ENCODE measurements around the gene WDR17.

Gene WDR17

GRCh38 chr4:176043838-176044588 lies 21.6 kb upstream of the WDR17 start:
- TF ChIP-seq, protein P1, sequence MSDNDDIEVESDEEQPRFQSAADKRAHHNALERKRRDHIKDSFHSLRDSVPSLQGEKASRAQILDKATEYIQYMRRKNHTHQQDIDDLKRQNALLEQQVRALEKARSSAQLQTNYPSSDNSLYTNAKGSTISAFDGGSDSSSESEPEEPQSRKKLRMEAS (IDR thresholded peaks at IDR 0.05; ENCODE audit: low read depth, low read length), result no peak
- H3K4me3 ChIP-seq (ENCODE audit: low read depth, low read length), result no peak overlapping the region

DNA sequence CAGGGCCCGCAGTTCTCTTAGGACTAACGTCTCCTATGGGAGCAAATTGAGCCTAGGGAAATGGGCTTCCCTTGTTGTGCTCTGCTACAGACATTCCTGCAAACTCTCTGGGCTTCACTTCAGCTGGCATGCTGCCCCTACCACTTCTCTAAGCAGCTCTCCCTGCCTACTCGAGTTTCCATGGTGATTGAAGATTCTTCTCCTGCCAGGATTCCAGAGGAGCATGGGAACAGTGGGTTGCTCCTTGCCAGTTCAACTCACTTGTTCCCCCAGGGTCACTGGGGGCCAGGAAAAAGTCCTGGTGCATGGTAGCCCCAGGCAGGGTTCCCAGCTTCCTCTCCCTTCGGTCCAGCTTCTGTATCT lies 21.1 kb upstream of the WDR17 start:
- H3K4me3 ChIP-seq (ENCODE audit: low read depth, low read length), result no peak overlapping the region
- no peak for DNase-seq (ENCODE audit: low read depth)
- TF ChIP-seq, protein P1 (IDR thresholded peaks at IDR 0.05; ENCODE audit: low read depth, low read length), result no peak
- no peak for TF ChIP-seq MYC (IDR thresholded peaks at IDR 0.05; ENCODE audit: low read depth, low read length)
- TF ChIP-seq, protein P2, sequence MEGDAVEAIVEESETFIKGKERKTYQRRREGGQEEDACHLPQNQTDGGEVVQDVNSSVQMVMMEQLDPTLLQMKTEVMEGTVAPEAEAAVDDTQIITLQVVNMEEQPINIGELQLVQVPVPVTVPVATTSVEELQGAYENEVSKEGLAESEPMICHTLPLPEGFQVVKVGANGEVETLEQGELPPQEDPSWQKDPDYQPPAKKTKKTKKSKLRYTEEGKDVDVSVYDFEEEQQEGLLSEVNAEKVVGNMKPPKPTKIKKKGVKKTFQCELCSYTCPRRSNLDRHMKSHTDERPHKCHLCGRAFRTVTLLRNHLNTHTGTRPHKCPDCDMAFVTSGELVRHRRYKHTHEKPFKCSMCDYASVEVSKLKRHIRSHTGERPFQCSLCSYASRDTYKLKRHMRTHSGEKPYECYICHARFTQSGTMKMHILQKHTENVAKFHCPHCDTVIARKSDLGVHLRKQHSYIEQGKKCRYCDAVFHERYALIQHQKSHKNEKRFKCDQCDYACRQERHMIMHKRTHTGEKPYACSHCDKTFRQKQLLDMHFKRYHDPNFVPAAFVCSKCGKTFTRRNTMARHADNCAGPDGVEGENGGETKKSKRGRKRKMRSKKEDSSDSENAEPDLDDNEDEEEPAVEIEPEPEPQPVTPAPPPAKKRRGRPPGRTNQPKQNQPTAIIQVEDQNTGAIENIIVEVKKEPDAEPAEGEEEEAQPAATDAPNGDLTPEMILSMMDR (IDR thresholded peaks at IDR 0.05; ENCODE audit: low read depth, low read length), result no peak
- TF ChIP-seq POLR2A (IDR thresholded peaks at IDR 0.05; ENCODE audit: extremely low read depth, insufficient read length), result no peak

More at GRCh38 chr4:176043838-176044588, 21.6 kb upstream of the WDR17 start:
- no peak for DNase-seq (ENCODE audit: low read depth)

GRCh38 chr4:176048631-176049030 lies 17.0 kb upstream of the WDR17 start:
- TF ChIP-seq, protein P1 (IDR thresholded peaks at IDR 0.05; ENCODE audit: low read depth, low read length), result no peak
- TF ChIP-seq POLR2A (IDR thresholded peaks at IDR 0.05; ENCODE audit: extremely low read depth, insufficient read length) (no peak), MYC (IDR thresholded peaks at IDR 0.05; ENCODE audit: low read depth, low read length) (no peak)
- TF ChIP-seq, protein P2 (IDR thresholded peaks at IDR 0.05; ENCODE audit: low read depth, low read length), result no peak
- no peak overlapping the region for H3K4me3 ChIP-seq (ENCODE audit: low read depth, low read length)
- no peak for DNase-seq (ENCODE audit: low read depth)

GRCh38 chr4:176052744-176053143 lies 12.9 kb upstream of the WDR17 start:
- TF ChIP-seq MYC (IDR thresholded peaks at IDR 0.05; ENCODE audit: low read depth, low read length) (no peak), POLR2A (IDR thresholded peaks at IDR 0.05; ENCODE audit: extremely low read depth, insufficient read length) (no peak)
- TF ChIP-seq, protein P2 (IDR thresholded peaks at IDR 0.05; ENCODE audit: low read depth, low read length), result no peak
- TF ChIP-seq, protein P1 (IDR thresholded peaks at IDR 0.05; ENCODE audit: low read depth, low read length), result no peak
- peak; percentile 6 for DNase-seq (ENCODE audit: low read depth)
- H3K4me3 ChIP-seq (ENCODE audit: low read depth, low read length), result no peak overlapping the region

DNA sequence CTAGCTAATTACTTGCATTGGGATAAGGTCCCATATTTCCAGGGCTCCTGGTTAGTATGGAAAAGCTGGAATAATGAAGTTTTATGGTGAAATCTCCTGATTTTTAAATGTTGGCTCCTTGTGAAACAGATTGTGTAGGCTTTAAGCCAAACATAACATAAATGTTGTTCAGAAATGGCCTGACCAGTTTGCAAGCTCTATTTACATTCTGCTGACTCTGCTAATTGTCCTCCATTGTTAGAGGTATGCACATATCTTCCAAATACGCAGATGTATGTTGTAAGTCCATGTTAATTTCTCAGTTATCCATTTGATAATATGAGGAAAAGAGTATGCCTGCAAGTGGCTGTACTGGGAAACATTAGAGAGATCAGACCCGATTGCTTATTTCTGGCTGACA lies 11.9 kb upstream of the WDR17 start:
- no peak overlapping the region for H3K4me3 ChIP-seq (ENCODE audit: low read depth, low read length)
- TF ChIP-seq, protein P1 (IDR thresholded peaks at IDR 0.05; ENCODE audit: low read depth, low read length), result no peak
- TF ChIP-seq MYC (IDR thresholded peaks at IDR 0.05; ENCODE audit: low read depth, low read length) (no peak), POLR2A (IDR thresholded peaks at IDR 0.05; ENCODE audit: extremely low read depth, insufficient read length) (no peak)
- TF ChIP-seq, protein P2 (IDR thresholded peaks at IDR 0.05; ENCODE audit: low read depth, low read length), result no peak
- DNase-seq (ENCODE audit: low read depth), result no peak

DNA sequence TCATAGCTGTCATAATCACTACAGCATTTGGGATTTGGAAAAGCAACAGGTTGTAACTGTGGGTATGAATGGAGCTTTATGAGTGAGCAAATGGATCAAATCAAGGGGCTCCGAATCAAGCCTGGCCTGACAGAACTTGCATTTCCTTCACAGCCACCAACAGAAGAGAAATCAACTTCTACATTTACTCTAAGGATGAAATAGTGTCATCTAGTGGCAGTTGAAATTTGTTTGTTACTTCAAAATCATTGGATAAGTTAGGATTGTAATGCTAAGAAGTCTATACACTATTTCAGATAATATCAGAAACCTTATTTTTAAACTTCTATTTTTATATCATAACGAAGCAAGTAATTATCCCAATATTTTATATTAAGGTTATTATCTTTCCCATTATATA lies 10.7 kb upstream of the WDR17 start:
- H3K4me3 ChIP-seq (ENCODE audit: low read depth, low read length), result no peak overlapping the region
- TF ChIP-seq POLR2A (IDR thresholded peaks at IDR 0.05; ENCODE audit: extremely low read depth, insufficient read length), result no peak
- no peak for TF ChIP-seq MYC (IDR thresholded peaks at IDR 0.05; ENCODE audit: low read depth, low read length)
- TF ChIP-seq, protein P1 (IDR thresholded peaks at IDR 0.05; ENCODE audit: low read depth, low read length), result no peak
- TF ChIP-seq, protein P2 (IDR thresholded peaks at IDR 0.05; ENCODE audit: low read depth, low read length), result no peak
- DNase-seq (ENCODE audit: low read depth), result no peak
